ENCODE measurements around the gene FOXN3.
"Not testable (repeated sequence)": the region's sequence is repeated elsewhere in the genome, so short reads cannot be mapped to it uniquely, and the experiment has no call there.

FOXN3 gene

GRCh38 chr14:89128311-89129026 is 288.6 kb downstream of the FOXN3 start:
- DNase-seq (ENCODE audit: low read depth): no peak

DNA sequence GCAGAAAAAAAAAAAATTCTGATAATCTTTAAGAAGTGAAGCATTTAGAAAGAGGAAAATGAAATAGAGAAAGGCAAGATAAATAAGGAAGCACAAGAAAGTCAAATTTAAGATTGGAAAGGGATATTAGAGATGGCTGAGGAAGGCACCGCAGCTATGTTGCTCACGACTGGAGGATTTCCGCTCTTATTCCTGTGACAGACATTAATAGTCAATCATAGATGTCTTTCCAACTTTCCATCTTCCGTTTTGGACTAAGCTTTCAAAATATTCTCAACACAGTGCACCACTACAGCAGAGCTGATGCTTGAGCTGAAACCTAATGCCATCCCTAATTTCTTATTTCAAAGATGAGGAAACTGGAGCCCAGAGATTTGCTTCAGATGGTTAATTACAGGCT is 290.6 kb downstream of the FOXN3 start:
- DNase-seq (ENCODE audit: low read depth): no peak

- DNase-seq (ENCODE audit: low read depth): no peak
Measured at GRCh38 chr14:89125216-89125615, 291.8 kb downstream of the FOXN3 start.

GRCh38 chr14:89123851-89124250 is 293.2 kb downstream of the FOXN3 start:
- no peak for DNase-seq (ENCODE audit: low read depth)

GRCh38 chr14:89123215-89123614 is 293.8 kb downstream of the FOXN3 start:
- DNase-seq (ENCODE audit: low read depth): no peak

DNA sequence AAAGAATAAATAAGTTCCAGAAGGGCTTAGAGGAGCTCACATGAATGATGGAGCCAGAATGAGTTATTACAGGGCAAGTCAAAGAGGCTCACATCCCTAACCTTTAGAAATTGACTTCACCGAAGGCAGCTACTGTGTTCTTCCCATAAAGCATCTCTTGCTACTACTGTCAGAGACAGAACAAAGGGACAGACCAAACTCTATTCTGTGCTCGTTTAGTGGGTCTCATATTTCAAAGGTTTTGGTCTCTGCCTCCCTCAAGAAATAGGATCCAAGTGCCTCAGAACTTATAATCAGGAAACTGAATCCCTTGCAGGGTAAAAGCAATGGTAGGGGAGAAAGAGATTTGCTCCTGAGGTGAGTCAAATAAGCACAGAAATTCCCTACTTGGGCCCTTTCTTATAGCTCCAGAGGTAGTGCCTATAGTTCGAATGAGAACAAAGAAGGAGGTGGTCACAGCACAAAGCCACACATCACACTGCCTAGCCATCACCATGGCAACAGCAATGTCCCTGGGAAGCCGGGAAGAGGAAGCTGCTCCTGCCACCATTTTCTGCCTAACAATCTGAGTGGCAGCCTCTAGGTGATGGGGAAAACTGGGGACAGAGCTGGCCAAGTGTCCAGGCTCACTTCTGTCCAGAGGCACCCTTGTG is 294.9 kb downstream of the FOXN3 start:
- no peak for DNase-seq (ENCODE audit: low read depth)

DNA sequence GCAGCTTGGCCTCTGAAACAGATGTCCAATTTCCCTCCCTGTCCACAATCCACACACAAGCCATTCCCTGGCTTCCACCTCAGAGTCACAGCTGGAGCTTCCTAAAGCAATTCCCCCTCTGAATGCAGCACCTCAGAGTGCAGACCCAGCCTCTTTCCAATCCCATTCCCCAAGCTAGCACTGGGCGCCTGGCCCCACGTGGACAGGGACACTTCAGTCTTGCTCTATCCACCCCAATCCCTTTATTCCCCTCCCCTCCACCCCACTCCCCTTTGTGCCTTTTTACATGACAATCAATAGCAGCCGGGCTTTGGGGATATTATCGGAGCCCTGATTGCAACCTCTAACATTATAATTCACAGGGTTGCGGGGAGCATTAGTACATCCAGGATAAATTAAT is 300.0 kb downstream of the FOXN3 start:
- no peak for DNase-seq (ENCODE audit: low read depth)

DNA sequence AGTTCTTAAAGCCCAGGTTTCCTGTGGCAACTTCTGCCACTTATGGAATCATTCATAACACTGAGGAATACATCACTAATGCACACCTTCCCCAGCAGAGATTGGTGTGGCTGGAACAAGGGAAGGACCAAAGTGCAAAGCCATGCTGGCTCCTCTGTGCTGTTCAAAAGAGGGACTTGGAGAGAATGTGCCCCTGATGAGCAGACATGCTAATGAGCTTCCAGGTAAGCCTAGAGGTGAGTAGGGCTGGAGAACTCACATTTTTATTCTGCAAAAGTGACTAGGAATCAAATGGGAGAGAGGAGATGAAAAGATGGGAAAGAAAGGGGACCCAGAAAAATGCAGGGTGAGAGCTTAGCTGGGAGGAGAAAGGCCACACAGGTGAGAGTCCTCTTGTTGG is 302.9 kb downstream of the FOXN3 start:
- DNase-seq (ENCODE audit: low read depth): no peak

DNA sequence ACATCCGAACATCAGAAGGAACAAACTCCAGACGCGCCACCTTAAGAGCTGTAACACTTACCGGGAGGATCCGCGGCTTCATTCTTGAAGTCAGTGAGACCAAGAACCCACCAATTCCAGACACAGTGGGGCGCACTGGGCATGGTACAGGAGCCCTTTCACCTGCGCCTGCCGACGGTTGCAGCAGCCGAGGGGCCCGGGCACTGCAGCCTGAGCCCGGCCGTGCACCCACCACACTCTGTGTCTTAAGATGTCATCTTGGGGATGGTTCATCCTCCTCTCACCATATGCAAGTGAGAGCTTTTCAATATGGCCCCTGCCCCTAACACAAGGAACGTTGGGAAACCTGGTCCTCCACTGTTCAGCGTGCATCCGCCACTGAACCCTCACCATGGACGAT is 304.3 kb downstream of the FOXN3 start:
- no peak for DNase-seq (ENCODE audit: low read depth)

GRCh38 chr14:89111766-89112543 is 305.1 kb downstream of the FOXN3 start:
- not testable (repeated sequence) for DNase-seq (ENCODE audit: low read depth)

- DNase-seq (ENCODE audit: low read depth): not testable (repeated sequence)
Measured at GRCh38 chr14:89111232-89111631, 305.8 kb downstream of the FOXN3 start.

GRCh38 chr14:89110110-89110509 is 306.9 kb downstream of the FOXN3 start:
- no peak for DNase-seq (ENCODE audit: low read depth)

- DNase-seq (ENCODE audit: low read depth): no peak
Measured at GRCh38 chr14:89108608-89109007, 308.4 kb downstream of the FOXN3 start.

DNA sequence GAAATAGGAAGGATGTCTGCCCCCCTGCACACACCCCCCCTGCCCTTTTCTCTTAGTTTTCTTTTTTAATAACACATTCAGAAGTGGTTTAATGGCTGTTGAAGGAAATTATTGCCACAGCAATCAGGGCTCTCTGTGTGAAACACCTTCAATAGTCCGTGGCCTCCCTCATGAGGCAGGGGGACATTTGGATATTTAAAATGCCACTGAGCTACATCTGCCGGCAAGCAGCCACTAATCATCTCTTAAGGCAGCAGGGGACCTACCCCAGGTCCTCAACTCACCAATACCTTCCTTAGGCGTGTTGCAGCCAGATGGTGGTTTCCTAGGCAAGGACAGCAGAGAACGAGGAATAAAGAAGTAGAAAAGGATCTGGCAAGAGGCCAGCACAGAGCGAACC is 309.4 kb downstream of the FOXN3 start:
- no peak for DNase-seq (ENCODE audit: low read depth)

Data from GM04504 (cell line).